GM21390 (cell line): ENCODE data around the gene SLC2A4RG.
"Not testable (repeated sequence)": the region's sequence is repeated elsewhere in the genome, so short reads cannot be mapped to it uniquely, and the experiment has no call there.

Experiments
- ATAC-seq: cut with Tn5 transposase; IDR thresholded peaks from one replicate; pipeline ENCODE4 v1.9.1; 2021; ENCODE audit not compliant: unreplicated experiment

The SLC2A4RG gene

DNA sequence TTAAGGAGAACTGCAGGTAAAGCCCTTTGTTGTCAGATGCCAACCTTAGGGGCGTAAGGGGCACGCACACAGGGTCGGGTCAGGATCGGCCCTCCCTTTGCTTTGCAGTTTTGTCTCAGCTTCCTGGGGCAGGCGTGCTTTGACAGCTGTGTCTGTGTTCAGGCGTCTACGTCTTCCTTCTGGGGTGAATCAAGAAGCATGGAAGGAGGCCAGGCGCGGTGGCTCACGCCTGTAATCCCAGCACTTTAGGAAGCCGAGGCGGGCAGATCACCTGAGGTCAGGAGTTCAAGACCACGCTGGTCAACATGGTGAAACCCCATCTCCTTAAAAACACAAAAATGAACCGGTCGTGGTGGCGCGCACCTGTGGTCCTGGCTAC, 30.4 kb upstream of the SLC2A4RG start:
- no peak for ATAC-seq

GRCh38 chr20:63711085-63711645, 28.4 kb upstream of the SLC2A4RG start:
- ATAC-seq: no peak

- no peak for ATAC-seq
These were observed 27.4 kb upstream of the SLC2A4RG start for GRCh38 chr20:63712191-63712590.

GRCh38 chr20:63714858-63715257, 24.7 kb upstream of the SLC2A4RG start:
- no peak for ATAC-seq

DNA sequence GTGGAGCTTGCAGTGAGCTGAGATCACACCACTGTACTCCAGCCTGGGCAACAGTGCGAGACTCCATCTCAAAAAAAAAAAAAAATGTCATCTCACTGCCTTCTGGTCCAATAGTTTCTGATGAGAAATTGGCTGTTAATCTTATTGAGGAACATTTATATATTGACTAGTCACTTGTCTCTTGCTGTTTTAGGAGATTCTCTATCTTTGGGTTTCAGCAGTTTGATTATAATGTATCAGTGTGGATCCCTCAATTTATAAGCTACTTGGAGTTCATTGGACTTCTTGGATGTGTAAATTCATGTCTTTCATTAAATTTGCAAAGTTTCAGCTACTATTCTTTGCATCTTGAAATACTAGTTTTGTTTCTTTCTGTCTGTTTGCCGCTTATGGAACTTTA, 20.6 kb upstream of the SLC2A4RG start:
- ATAC-seq: no peak

DNA sequence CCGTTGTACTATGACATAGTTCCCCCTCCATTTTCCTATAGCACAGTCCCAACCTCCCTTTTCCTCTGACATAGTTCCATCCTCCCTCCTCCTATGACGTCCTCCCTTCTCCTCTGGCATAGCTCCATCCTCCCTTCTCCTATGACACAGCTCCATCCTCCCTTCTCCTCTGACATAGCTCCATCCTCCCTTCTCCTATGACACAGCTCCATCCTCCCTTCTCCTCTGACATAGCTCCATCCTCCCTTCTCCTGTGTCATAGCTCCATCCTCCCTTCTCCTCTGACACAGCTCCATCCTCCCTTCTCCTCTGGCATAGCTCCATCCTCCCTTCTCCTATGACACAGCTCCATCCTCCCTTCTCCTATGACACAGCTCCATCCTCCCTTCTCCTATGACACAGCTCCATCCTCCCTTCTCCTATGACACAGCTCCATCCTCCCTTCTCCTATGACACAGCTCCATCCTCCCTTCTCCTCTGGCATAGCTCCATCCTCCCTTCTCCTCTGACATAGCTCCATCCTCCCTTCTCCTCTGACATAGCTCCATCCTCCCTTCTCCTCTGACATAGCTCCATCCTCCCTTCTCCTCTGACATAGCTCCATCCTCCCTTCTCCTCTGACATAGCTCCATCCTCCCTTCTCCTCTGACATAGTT, 16.5 kb upstream of the SLC2A4RG start:
- ATAC-seq: not testable (repeated sequence)

GRCh38 chr20:63730189-63730733, 9.3 kb upstream of the SLC2A4RG start:
- ATAC-seq: not testable (repeated sequence)

DNA sequence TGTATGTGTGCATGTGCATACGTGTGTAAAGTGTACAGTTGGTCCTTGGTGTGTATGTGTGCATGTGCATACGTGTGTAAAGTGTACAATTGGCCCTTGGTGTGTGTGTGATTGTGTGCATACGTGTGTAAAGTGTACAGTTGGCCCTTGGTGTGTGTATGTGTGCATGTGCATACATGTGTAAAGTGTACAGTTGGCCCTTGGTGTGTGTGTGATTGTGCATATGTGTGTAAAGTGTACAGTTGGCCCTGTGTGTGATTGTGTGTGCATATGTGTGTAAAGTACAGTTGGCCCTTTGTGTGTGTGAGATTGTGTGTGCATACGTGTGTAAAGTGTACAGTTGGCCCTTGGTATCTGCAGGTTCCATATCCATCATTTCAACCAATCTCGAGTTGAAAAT, 8.2 kb upstream of the SLC2A4RG start:
- ATAC-seq: no peak

DNA sequence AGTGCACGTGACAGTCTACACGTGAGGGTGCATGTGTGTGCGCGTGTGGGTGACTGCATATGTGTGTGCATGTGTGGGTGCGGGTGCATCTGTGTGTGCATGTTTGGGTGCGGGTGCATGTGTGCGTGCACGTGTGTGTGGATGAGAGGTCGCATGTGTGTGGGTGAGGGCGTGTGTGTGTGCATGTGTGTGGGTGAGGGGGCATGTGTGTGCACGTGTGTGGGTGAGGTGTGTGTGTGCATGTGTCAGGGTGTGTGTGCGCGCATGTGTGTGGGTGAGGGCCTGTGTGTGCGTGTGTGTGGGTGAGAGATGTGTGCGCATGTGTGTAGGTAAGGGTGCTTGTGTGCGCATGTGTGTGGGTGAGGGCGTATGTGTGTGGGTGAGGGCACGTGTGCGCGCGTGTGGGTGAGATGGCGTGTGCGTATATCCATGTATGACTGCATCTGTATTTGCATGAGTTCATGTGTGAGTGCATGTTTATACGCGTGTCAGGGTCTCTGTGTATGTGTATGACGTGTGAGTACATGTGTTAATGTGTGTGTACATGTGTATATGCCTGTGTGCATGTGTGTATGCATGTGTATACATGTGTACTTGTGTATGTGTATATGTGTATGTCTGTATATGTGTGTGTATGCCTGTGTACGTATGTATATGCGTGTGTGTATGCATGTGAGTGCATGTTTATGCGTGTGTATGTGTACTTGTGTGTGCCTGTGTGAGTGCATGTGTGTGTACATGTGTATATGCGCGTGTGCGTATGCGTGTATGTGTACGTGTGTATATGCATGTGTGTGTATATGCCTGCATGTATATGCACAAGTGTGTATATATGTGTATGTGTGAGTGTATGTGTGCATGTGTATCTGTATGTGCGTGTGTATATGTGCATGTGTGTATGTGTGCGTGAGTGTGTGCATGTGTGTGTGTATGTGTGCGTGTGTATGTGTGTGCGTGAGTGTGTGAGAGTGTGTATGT, 7.2 kb upstream of the SLC2A4RG start:
- no peak for ATAC-seq

- ATAC-seq: no peak
These were observed 6.5 kb upstream of the SLC2A4RG start for GRCh38 chr20:63733117-63733516.

GRCh38 chr20:63733579-63734081, 5.9 kb upstream of the SLC2A4RG start:
- ATAC-seq: no peak

DNA sequence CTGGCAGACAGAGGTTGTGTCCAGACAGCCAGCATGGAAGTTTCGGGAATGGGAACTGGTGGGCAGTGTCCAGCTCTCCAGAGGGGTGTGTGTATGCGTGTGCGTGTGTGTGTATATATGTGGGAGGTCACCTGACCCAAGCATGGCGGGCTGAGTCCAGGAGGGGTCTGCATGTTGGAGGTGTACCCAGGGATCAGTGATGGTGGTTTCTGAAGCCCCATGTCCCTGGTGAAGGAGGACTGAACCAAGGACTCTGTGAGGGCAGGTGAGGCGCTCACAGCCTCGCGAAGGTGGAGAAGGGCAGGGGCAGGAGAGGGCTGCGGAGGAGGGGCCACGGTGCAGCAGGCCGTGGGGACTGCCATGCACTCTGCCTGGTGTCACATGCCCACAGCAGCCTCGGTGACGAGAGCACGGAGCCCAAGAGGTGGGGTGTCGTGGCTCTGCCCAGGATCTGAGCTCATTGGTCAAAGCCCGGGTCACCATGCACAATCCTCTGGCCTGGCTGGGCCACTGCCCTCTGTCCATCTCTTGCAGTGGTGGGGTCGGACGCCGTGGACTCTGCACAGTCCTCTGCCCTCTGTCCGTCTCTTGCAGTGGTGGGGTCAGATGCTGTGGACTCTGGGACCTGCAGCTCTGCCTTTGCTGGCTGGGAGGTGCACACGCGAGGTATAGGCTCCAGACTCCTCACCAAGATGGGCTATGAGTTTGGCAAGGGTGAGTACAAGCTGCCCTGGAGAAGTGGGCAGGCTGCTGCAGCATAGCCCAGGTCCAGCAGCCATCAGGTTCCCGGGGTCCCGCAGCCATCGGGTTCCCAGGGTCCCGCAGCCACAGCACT, 5.2 kb upstream of the SLC2A4RG start:
- no peak for ATAC-seq

GRCh38 chr20:63734946-63735858, 4.4 kb upstream of the SLC2A4RG start:
- no peak for ATAC-seq

DNA sequence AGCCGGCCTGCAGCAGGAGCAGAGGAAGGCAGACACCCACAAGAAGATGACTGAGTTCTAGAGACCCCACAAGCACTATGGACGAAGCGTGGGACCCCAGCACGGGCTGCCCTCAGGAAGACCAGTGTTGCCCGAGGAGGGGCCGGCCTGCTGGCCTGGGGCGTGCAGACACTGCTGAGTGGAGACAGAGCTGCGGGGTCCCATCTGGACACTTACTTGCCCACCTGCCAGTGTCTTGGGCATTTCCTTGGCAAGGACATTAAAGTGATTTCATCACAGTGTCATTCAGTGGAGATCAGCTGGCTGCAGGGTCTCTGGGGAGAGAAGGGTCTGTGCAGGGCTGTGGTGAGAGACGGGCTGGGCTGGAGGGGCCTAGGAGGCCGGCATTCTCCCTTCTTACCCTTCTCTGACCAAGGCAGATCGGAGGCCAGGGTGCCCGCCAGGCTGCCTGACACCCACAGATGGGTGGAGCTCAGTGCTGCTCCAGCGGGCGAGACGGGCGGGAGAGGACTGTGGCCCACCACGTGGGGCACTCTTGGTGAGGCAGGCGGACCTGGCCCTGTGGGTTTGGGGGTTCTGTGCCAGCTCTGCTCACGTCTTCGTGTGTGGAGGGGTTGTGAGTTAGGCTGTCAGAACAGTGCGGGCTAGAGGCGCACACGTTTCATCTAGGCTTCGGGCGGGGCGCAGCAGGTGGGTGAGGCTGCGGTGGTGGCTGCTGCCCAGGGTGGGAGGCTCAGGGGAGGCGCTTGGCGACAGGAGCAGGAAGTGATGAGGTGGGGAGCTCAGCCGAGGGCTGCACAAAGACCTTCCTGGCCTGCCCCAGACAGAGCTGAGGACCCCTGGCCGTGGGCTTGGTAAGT, 3.5 kb upstream of the SLC2A4RG start, which contains the start of gene LIME1:
LIME1 (plus strand) TSS at position 806 of the 860 bp plus-strand sequence. CDS start 886 bp downstream, outside the sequence.
- ATAC-seq: no peak

DNA sequence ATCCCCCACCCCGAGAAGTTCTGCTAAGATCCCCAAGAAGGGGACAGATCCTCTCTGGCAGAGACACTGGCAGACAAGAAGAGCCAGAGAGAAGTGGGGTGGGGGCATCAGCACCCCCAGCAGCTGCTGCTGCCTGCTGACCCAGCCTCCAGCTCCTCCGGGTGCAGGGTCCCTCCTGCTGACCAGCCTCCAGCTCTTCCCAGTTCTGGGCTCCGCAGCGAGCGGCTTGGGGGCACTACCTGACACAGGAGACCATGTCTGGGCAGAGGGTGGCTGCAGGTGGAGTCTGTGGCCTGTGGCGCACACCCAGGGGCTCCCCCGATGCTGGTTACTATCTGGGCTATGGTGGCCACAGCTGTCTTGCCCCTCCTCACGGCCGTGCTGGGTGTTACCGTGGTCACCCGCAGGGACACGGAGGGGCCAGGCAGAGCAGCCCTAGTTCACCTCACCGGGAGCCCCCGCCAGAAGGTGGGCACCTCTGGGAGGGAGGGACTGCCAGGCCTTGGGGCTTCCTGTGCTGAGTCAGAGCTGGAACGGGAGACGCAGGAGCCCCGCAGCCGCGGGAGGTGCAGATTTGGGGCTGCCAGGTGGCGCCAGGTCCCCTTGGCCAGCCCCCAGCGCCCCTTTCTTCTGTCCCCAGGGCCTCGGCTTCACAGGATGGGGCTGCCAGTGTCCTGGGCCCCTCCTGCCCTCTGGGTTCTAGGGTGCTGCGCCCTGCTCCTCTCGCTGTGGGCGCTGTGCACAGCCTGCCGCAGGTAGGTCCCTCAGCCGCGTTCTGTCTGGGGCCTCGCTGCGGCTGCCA, 2.5 kb upstream of the SLC2A4RG start:
- ATAC-seq: no peak

GRCh38 chr20:63737695-63737944, 2.0 kb upstream of the SLC2A4RG start:
- no peak for ATAC-seq

GRCh38 chr20:63737945-63738686, 1.5 kb upstream of the SLC2A4RG start:
- ATAC-seq: no peak
